NOMO-1 treated with DMSO at 0.1 percent for 48 hours (cell line): ENCODE data around the gene ZDHHC6.
"Not testable (repeated sequence)": the region's sequence is repeated elsewhere in the genome, so short reads cannot be mapped to it uniquely, and the experiment has no call there.

Source experiments
- DNase-seq: peaks from one replicate; lab custom pipeline; 2025; ENCODE audit not compliant: unreplicated experiment; lab: John Stamatoyannopoulos, UW

The ZDHHC6 gene

DNA sequence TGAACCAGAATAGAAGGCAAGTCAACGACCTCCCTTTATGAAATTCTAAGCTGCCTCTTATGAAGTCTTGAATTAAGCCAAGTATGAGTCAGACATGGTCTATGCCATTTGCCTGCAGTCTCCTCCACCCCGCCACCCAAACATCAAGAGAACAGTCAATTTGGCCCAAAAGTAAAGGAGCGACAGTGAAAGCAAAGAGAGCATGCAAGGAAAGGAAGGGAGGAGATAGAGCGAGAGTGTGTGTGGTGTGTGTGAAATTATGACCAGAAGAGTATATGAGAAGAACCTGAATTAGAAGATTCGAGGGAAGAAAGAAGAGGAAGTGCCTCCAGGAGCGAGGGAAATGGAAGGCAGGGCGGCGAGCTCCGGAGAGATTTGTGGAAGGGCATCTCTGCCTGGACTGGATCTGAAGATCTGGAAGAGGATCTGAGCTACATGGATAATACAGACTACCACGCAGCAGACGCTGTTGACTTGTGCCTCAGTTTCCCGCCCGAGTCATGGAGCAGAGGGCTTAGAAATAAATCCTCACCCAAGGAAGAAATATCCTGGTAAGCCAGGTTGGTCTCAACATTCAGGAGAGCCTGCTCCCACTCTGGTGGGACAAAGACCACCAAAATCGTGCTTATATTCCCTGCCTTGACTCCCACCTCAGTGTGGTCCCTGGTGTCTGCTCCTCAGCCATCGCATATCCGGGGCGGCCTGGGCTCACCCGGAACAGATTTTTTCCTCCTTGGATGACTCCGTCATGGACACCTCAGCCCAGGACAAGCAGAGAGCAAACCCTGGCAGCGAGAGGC, 459 bp downstream of the ZDHHC6 start:
- DNase-seq: peak; percentile 68

DNA sequence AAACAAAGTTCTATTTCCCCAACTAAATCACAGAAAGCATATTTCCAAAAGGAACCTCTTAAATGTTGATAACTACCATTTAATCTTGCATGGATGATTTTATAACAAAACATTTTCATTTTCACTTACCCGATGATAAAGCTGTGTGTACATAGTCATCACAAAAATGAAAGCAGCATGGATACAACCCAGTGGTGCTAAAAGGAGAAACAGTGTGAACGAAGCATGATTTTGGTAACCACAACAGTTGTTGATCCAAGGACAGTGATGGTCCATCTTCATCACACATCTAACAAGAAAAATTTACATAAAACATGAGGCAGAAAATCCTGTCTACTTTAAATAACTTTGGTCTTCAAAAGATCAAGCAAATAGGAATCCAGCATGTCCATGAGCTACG, 4.7 kb downstream of the ZDHHC6 start:
- no peak for DNase-seq

DNA sequence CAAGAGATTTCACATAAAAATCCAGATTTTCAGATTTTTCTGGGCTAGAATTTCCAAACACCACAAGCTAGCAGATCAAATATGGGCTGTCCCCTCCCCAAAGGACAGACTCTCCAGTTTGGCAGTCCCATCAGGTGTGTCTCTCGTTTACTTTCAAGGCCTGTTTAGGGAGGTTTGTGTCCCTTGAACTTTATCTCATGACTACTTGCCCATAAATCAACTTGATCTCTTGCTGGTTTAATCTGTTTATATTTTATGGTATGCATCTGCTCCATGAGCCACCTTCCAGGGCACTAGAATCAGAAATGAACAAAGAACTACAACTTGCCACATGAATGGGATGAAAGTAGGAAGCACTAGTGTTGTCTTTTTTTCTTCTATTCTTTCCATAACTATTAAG, 5.2 kb downstream of the ZDHHC6 start:
- no peak for DNase-seq

GRCh38 chr10:112438356-112438755, 8.4 kb downstream of the ZDHHC6 start:
- DNase-seq: no peak

- DNase-seq: peak; percentile 26
Measured at GRCh38 chr10:112434988-112435619, 11.6 kb downstream of the ZDHHC6 start.

DNA sequence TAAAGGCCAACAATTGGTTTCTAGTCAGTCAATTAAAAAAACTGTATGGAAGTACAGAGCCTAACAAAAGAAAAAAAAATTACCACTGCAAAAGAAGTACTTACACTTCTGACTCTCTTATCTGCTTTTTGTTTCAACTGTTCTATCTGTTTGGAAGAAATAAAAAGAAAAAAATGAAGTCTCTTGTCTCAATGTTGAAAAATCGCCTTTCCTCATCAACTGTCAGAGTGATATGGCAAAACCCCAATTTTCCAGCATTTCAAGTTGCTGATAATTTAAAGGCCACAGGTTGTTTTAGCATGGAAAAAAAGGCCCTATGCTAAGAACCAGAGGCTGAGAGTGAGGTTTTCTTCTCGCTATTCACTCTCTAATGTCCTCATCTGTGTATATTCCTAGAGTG, 13.6 kb downstream of the ZDHHC6 start:
- no peak for DNase-seq

- DNase-seq: no peak
Measured at GRCh38 chr10:112429654-112430230, 17.0 kb downstream of the ZDHHC6 start.

DNA sequence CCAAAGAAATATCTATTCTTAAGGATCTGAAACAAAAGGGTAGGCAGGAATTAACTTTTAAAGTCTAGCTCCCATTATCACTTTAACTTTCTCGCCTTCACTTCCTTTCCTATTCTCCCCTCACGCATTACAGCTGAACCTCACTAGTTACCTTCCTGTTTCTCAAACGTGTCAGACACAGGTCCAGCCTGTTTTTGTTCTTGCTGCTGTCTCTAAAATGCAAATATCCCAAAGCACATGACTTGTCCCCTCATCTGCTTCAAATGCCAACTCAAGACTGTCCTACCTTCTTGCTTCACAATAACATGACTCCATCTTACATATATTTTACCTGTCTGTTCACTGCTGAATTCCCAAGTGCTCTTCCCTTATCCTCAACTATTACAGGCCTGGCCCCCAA, 17.6 kb downstream of the ZDHHC6 start:
- DNase-seq: no peak

DNA sequence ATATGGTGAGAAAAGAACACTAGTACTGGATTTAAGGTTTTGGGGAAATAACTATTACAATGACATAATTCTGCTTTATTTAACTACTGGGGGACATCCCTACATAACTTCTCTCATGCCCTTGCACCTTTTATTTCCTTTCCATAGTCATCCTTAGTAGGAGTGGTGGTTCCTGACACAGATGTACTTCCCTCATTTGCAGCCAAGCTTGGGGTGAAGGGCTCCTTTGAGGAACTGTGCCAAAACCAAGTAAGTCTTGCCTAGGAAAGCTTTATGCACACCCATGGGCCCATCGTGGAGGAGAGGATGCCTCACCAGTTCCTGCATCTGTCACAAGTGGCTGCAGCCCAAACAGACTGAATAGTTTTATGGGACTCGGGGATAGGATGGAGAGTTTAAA, 20.6 kb downstream of the ZDHHC6 start:
- no peak for DNase-seq

DNA sequence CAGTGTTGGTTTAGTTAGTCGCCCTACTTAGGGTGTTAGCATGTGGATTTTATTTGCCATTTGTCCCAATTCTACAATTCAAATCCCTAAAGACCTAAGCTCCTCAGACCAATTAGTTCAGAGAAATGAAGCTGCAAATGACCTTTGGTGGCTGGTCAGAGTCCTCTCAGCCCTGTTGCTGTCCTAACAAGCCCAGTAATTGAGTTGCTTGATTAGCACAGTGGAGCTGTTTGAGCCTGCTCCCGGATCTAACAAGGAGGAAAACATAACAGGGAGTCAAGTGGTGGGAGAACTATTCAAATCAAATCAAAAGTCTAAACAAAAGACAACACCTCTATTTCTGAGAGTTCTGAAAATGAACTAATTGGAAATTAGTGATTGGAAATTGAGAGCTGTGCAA, 22.1 kb downstream of the ZDHHC6 start:
- DNase-seq: no peak

- no peak for DNase-seq
Measured at GRCh38 chr10:112421731-112422130, 25.0 kb downstream of the ZDHHC6 start.

DNA sequence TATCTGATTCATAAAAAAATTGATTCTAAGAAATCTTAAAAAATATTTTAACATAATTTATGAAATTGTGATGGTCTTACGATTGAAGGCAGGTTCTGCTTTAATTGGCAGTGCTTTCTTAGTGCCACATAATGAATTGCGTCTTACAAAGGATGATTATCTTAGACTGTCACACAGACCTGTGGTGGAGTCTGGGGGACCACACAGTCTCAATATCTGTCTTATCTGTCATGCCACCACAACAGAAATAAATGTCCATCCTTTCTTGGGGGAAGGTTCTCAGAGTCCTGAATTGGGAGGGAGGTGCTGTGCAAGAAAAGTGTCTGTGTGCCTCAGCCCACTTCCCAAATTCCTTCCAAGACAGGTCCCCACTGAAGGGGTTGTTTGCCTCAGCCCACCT, 34.0 kb downstream of the ZDHHC6 start:
- no peak for DNase-seq

- DNase-seq: no peak
Measured at GRCh38 chr10:112409755-112410154, 37.0 kb downstream of the ZDHHC6 start.

DNA sequence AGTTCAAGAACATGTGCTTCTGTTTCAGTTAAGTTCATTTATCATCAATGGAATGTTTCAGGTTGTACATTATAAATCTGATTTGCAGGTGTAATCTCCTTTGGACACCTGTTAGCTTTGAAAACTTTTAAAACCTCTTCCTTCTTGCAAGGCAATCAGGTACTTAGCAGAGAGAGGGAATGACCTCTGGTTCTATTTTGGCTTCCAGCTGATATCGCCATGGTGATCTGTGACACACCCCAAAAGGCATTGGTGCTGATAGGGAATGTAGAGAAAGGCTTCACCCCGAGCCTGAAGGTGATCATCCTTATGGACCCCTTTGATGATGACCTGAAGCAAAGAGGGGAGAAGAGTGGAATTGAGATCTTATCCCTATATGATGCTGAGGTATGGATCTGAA, 37.4 kb downstream of the ZDHHC6 start:
- no peak for DNase-seq

DNA sequence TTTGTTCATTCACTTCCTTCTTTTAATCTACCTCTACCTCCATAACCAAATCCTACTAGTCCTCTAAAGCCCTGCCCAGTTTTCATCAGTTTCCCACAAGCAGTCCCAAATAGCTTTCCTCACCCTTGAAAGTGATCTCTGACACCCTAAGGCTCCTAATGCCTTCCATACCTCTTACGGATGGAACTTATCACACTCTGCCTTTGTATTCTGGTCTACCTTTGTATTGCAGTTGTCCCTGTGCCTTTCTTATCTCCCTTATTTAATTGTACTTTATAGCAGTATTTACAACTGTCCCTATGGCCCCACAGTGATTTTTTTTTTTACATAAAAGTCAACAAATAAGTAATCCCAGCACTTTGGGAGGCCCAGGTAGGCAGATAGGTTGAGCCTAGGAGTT, 39.0 kb downstream of the ZDHHC6 start:
- no peak for DNase-seq

- not testable (repeated sequence) for DNase-seq
Measured at GRCh38 chr10:112406806-112407205, 39.9 kb downstream of the ZDHHC6 start.

GRCh38 chr10:112404617-112405016, 42.1 kb downstream of the ZDHHC6 start:
- DNase-seq: no peak

DNA sequence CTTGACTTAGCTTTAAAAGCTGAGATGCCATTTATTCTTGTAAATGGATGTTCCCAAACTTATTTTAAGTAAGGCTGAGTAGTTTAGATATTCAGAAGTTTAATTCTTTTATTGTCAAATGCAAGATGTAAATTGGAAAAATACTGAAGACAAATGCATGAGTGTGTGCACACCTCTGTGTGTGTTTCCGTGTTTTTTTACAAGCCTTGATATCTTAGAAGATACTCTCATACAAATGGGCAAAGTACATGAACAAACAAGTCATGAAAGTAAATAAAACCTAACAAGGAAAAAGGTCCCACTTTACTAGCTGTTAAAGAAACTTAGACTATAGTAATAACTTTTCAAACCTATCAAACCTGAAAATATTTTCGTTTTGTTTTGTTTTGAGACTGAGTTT, 43.8 kb downstream of the ZDHHC6 start:
- no peak for DNase-seq

DNA sequence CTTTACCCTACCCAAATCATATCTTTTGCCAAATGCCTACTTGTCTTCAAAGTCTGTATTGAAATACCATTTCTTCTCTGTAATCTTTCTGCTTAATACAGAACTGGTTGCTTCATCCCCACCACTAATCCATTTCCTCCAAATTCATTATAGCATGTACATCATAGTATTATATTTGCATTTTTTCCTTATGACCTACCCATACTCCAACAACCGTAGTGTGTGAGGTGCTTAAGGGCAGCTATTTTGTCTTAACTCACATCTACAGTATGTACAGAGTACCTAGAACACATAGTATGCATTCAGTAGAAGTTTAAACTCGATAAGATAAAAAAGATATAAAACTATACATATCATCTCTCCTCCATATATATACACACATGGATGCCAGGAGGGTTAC, 49.1 kb downstream of the ZDHHC6 start:
- DNase-seq: no peak

DNA sequence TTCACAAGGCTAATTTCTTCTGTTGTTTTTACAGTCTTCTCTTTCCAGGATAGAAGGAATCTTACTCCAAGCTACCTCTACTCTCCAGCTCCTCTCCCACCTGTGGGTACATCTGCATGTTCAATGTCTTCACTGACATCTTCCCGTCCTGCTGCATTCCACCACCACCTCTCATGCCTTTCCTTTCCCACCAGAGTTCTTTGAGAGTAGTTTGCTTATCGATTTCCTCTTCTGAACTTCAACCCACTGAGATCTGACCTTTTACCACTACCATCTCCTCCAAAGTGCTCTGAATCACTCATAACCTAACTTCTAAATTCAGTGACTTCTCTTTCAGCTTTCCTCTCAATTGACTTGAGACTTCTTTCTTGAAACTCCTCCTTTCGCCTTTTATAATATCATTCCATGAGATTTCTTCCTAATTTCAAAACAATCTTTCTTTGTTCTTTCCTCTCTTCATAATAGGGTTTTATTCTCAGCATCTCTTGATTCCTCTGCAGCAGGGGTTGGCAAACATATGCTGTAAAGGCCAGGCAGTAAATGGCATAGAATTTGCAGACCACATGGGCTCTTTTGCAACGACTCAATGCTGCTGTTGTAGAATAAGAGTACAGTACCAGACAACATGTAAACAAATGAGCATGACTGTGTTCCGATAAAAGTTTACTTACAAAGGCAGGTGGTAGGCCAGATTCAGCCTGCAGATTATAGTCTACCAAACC, 50.7 kb downstream of the ZDHHC6 start:
- no peak for DNase-seq

DNA sequence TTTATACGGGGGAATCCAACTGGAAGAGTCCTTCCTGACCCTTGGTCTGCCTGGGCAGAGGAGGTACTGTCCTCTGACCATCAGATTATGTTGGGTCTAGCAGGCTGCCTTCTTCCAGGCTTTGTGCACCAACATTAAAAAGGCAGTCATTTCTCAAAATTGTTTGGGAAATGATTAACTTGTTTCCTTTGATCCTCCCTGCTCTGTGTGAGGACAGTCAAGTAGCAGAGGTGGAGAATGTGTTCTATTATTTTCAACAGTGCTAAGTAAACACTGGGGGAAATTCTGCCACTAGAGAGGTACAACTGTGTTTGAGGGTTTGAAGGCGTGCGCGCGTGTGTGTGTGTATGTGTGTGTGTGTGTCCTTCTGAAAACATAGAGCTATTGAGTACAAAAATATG, 52.2 kb downstream of the ZDHHC6 start:
- DNase-seq: no peak

DNA sequence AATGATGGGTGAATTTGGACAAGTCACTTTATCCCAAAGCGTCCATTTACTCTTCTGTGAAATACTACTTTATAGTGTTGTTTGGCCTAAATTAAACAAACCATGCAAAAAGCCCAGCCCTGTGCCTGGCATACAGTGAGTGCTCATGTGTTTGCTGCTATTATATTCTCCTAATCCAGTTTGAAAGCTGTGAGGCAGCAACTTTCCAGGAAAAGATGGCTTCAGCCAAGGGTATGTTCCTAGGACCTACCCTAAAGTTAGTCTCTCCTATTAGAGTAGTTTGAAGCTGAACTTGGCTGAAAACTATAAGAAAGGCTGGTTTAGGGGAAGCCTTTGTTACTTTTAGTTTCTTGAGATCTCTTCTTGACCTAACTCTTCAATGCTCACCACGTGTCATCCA, 52.9 kb downstream of the ZDHHC6 start:
- DNase-seq: no peak
